HAP-1 (cell line): ENCODE data around the gene PEX16.
"Not testable (repeated sequence)": the region's sequence is repeated elsewhere in the genome, so short reads cannot be mapped to it uniquely, and the experiment has no call there.

Experiments
- DNase-seq, 2 experiments: peaks; one replicate each; pipeline ENCODE4 v3.0.0-alpha.2; 2016 to 2020; ENCODE audit warnings: low spot score in 2 of 2
- H3K27me3 ChIP-seq: fragments of 250-450 bp; sonication (Bioruptor Pico); 2 replicates; pipeline ENCODE4 v1.5.1; 2020; ENCODE audit warnings: low read depth, mild to moderate bottlenecking, moderate library complexity
- H3K36me3 ChIP-seq: fragments of 250-450 bp; sonication (Bioruptor Pico); replicated peaks from 2 replicates; pipeline ENCODE4 v1.5.1; 2020; ENCODE audit warnings: mild to moderate bottlenecking
- H3K4me1 ChIP-seq: fragments of 250-450 bp; sonication (Bioruptor Pico); 2 replicates; pipeline ENCODE4 v1.5.1; 2020; ENCODE audit warnings: mild to moderate bottlenecking
- H3K4me3 ChIP-seq: fragments of 250-450 bp; sonication (Bioruptor Pico); 2 replicates; pipeline ENCODE4 v1.5.1; 2020; ENCODE audit warnings: mild to moderate bottlenecking, moderate library complexity
- H3K9me3 ChIP-seq: fragments of 250-450 bp; sonication (Bioruptor Pico); 2 replicates; pipeline ENCODE4 v1.5.1; 2020; ENCODE audit warnings: mild to moderate bottlenecking, moderate library complexity
- in situ Hi-C: fragments of 300-500 bp; cut with MboI; formaldehyde crosslinking; loops from 3 replicates; pipeline ENCODE4 v1.14.3; 2020; ENCODE audit warnings: low sequenced_read_pairs, inconsistent platforms, mixed read lengths

Gene PEX16

DNA sequence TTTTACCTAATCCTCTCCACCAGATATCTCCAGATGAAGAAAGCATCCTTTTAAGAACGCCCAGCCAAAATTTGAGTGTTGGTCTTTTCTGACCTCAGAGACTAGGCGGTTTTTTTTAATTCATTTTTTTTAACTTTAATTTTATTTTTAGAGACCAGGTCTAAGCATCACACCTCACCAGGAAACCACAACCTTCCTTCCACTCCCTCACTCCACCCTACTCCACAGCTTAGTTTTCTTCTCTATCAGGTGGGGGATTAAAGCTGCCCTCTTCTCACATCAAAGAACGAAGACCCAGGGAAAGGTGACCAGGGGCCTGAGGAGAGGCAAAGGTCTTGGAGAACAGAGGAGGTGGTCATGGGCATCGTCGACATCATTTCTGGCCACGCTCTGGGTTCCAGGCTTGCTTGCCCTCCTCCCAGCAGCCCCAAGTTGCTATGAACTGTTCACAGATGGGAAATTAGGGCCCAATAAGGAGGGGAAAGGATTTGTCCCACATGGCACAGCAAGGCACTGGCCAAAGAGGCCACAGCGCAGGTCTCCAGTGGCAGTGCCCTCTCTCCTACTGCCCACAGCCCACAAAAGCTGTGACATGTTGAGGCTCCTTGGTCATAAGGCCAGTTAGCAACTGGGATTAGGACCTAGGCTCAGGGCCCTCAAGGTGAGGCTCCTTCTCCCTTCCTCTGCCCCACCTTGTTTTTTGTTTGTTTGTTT is 1.4 kb upstream of the PEX16 start:
- Histone ChIP-seq H3K9me3 (no peaks in the 10 kb centered on the region), H3K4me1 (peaks cover 11% of the 10 kb centered on the region), H3K4me3 (peak overlapping the region; percentile 93), H3K27me3 (no peaks in the 10 kb centered on the region), H3K36me3 (peaks cover 9% of the 10 kb centered on the region)
- no peak for DNase-seq
- in situ Hi-C loops: no loop called here

DNA sequence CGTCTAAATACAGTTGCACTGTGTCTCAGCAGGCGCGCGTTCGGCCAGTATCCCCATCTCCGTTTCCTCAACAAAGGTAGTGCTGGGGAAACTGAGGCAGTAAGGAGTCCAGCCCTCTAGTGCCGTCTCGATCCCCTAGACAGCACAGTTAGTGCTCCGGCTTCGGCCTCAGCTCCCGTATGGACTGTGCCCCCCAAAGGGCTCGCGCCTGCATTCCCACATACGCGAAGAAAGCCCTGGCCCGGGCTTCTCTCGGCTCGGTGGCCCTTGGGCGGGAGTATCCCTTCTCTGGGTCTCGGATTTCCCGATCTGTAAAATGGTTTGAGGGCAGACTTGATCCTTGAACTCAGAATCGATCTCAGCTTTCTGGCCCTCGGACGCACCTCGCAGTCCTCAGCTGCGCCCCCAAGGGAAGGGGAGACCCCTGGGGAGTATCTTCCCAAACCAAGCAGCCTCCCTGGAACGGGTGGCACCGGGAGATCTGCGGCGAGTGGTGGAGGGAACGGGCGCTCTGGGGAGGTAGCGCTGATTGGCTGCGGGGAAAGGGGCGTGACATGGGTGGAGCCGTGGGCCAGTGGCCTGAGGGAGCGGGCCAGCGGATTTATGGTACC is 759 bp upstream of the PEX16 start:
- no peaks in the 10 kb centered on the region for H3K9me3 ChIP-seq
- peaks cover 11% of the 10 kb centered on the region for H3K4me1 ChIP-seq
- in situ Hi-C loops: no loop called here
- peak; percentile 89 to 93 for DNase-seq
- peak overlapping the region; percentile 93 for H3K4me3 ChIP-seq
- peaks cover 15% of the 10 kb centered on the region for H3K36me3 ChIP-seq
- H3K27me3 ChIP-seq: no peaks in the 10 kb centered on the region

GRCh38 chr11:45917286-45917622 is 423 bp downstream of the PEX16 start:
- no peak for DNase-seq
- Histone ChIP-seq H3K4me1 (peaks cover 11% of the 10 kb centered on the region), H3K9me3 (no peaks in the 10 kb centered on the region), H3K4me3 (peak overlapping the region; percentile 93), H3K27me3 (no peaks in the 10 kb centered on the region), H3K36me3 (peaks cover 21% of the 10 kb centered on the region)
- in situ Hi-C loops: no loop called here

- Histone ChIP-seq H3K9me3 (no peaks in the 10 kb centered on the region), H3K36me3 (peaks cover 21% of the 10 kb centered on the region), H3K4me3 (no peak overlapping the region), H3K27me3 (no peaks in the 10 kb centered on the region), H3K4me1 (peaks cover 11% of the 10 kb centered on the region)
- no peak for DNase-seq
- in situ Hi-C loops: no loop called here
Observed at GRCh38 chr11:45915446-45915845, 2.2 kb downstream of the PEX16 start.

DNA sequence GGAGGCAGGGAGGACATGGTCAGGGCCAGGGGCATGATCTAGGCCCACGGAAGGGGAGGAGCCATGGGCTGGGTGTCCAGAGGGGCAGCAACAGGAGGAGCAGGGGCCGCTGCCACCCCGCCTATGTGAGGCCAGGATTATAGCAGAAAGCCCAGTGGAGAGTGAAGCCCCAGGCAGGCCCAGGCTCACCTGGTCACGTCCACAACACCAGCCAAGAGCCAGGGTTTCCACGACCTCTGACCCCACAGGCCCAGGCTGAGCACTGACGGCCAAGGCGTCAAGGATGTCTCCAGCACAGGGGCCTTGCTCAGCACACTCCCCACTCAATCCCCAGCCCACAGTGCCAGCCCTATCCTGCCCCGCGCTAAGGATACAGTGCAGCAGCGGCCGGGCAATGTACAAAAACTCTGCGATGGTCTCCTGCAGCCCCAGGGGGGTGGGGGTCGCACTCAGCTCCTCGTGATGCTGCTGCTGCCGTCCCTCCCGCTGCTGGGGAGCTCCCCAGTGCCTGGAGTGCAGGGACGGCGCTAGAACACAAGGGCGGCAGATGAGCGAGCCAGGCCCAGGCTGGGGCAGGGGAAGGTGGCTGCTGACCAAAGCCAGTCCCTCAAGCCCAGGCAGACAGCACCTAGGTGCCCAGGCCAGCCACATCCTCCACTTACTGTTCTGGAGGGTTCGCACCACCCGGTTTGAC is 3.6 kb downstream of the PEX16 start:
- in situ Hi-C loops: no loop called here

GRCh38 chr11:45913514-45913913 is 4.2 kb downstream of the PEX16 start:
- peaks cover 21% of the 10 kb centered on the region for H3K36me3 ChIP-seq

More for the DNA sequence above, 3.6 kb downstream of the PEX16 start:
- Histone ChIP-seq H3K4me3 (no peak overlapping the region), H3K9me3 (no peaks in the 10 kb centered on the region), H3K4me1 (peaks cover 7% of the 10 kb centered on the region), H3K36me3 (peaks cover 21% of the 10 kb centered on the region), H3K27me3 (no peaks in the 10 kb centered on the region)
- no peak for DNase-seq

GRCh38 chr11:45910623-45911022 is 7.1 kb downstream of the PEX16 start:
- in situ Hi-C loops: no loop called here
- Histone ChIP-seq H3K36me3 (peaks cover 21% of the 10 kb centered on the region), H3K4me3 (no peak overlapping the region), H3K9me3 (no peaks in the 10 kb centered on the region), H3K4me1 (no peaks in the 10 kb centered on the region), H3K27me3 (no peaks in the 10 kb centered on the region)
- no peak for DNase-seq

More at GRCh38 chr11:45913514-45913913, 4.2 kb downstream of the PEX16 start:
- H3K9me3 ChIP-seq: no peaks in the 10 kb centered on the region
- DNase-seq: no peak
- no peaks in the 10 kb centered on the region for H3K27me3 ChIP-seq
- in situ Hi-C loops: no loop called here
- H3K4me3 ChIP-seq: no peak overlapping the region
- H3K4me1 ChIP-seq: peaks cover 4% of the 10 kb centered on the region; the same call in 1 of the 2 replicates

DNA sequence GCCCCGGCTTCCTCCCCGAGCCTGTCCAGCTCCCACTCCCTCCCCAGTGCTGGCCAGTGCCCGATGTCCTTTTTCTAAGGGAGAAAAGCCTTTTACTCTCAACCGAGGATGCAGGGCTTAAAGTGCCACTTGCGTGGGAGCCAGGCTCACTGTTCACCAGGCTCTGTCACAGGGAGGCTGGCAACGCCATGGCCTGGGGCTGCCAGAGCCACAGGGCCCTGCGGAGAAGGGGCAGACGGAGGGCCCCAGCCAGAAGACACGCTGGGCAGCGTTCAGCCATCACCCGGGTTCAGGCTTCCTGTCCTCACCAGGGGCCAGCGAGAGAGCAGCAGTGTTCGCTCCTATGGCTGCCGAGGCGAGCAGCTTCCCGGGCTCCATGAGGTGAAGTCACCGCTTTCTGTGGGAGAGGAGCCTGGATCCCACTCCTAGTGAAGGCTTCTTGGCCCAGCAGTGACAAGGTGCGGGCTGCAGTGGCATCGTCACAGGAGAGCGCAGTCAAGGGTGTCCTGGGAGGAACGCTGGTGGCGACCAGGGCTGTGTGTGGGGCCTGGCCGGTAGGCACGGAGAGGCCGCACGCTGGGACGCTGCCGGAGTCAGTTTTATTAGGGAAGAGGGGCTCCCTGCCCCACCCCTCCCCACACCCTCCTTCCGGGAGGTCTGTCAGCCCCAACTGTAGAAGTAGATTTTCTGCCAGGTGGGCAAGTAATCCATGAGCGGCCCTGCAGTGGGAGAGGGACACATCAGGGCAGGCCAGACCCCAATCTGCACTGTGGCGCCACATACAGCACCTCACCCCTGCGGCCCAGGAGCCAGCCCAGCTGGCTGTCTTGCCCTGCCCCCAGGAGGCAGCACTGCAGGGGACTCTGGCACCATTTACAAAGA is 7.8 kb downstream of the PEX16 start:
- Histone ChIP-seq H3K9me3 (no peaks in the 10 kb centered on the region), H3K4me3 (no peak overlapping the region), H3K36me3 (peaks cover 18% of the 10 kb centered on the region), H3K4me1 (no peaks in the 10 kb centered on the region), H3K27me3 (no peaks in the 10 kb centered on the region)
- in situ Hi-C loops: loop anchor here (10.0 kb wide), 1 partner anchor 55 kb away; no protein-coding TSS in a partner anchor
- DNase-seq: no peak

DNA sequence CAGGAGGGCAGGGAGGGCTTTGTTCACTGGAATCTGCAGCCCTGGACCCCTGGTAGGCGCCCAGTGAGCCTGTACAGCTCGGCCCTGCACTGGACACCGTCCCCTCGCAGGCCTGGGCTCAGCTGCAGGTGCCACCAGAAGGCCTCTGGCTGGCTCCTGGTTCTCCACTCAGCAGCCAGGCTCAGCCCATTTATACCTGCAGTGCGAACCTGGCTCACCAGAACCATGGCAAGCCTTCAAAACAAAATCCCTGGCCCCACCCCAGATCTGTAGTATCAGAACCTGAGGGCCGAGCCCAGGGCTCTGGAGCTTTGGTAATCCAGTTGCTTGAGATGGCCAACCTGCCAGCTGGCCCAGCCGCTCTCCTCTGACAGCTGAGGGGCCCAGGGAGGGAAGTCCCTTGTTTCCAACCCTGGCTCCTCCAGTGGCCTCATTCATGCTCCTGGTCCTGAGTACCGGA is 9.7 kb downstream of the PEX16 start:
- Histone ChIP-seq H3K27me3 (no peaks in the 10 kb centered on the region), H3K4me1 (no peaks in the 10 kb centered on the region), H3K36me3 (peaks cover 1% of the 10 kb centered on the region), H3K4me3 (no peak overlapping the region), H3K9me3 (no peaks in the 10 kb centered on the region)
- in situ Hi-C loops: loop anchor here (10.0 kb wide), 1 partner anchor 57 kb away; no protein-coding TSS in a partner anchor
- no peak for DNase-seq

DNA sequence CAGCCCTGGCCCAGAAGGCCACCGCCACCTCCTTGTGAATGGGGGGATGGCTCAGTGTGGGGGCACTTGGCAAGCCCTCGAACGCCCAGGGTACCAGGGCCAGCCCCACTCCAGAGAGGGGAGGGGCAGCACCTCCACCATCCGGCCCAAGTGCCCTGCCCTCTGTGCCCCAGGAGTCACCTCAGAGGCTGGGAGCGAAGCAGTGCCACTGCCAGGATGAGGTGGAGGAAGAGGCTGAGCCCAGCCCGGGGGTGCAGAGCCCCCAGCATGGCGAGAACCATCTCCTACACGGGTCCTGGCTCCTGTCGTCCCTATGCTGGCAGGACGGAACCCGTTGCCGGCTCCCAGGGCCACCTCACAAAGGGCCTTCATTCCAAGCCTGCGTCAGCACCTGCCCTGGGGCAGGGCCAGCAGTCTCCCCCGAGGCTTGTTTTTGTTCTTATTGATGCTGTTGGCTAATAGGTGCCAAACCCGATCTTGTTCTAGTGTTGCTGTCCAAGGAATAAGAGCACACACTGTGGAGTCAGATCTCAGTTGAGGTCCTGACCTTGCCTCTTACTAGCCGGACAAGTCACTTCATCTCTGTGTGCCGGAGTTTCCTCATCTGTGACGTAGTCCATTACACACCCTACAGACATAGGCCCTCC is 10.6 kb downstream of the PEX16 start, which contains the start of gene FREY1:
FREY1 (minus strand) TSS at position 307 of the 647 bp plus-strand sequence; CDS start at position 281, 26 bp downstream.
- H3K9me3 ChIP-seq: no peaks in the 10 kb centered on the region
- H3K27me3 ChIP-seq: no peaks in the 10 kb centered on the region
- no peaks in the 10 kb centered on the region for H3K4me1 ChIP-seq
- H3K4me3 ChIP-seq: no peak within 1 kb of the TSS
- in situ Hi-C loops: loop anchor here (10.0 kb wide), 1 partner anchor 58 kb away; no protein-coding TSS in a partner anchor
- no peak for DNase-seq
- H3K36me3 ChIP-seq: no peaks in the 10 kb centered on the region; the same call in none of the 2 replicates

- in situ Hi-C loops: loop anchor here (10.0 kb wide), 1 partner anchor 59 kb away; no protein-coding TSS in a partner anchor
- Histone ChIP-seq H3K36me3 (no peaks in the 10 kb centered on the region; the same call in none of the 2 replicates), H3K27me3 (no peaks in the 10 kb centered on the region), H3K4me1 (no peaks in the 10 kb centered on the region), H3K4me3 (no peak overlapping the region), H3K9me3 (no peaks in the 10 kb centered on the region)
- no peak for DNase-seq
Observed at GRCh38 chr11:45906096-45906682, 11.5 kb downstream of the PEX16 start.

DNA sequence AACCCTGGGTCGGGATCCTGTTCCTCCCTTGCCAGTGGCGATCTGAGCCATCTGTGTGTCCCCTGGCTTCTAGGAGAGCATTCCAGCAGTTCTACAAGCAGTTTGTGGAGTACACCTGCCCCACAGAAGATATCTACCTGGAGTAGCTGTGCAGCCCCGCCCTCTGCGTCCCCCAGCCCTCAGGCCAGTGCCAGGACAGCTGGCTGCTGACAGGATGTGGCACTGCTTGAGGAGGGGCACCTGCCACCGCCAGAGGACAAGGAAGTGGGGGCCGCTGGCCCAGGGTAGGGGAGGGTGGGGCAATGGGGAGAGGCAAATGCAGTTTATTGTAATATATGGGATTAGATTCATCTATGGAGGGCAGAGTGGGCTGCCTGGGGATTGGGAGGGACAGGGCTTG is 12.1 kb downstream of the PEX16 start:
- H3K4me1 ChIP-seq, DNase-seq, H3K9me3 ChIP-seq, H3K4me3 ChIP-seq, H3K27me3 ChIP-seq, H3K36me3 ChIP-seq: not testable (repeated sequence)
- in situ Hi-C loops: loop anchor here (10.0 kb wide), 1 partner anchor 59 kb away; no protein-coding TSS in a partner anchor
